ENCODE data around the gene SLC35F1.

The SLC35F1 gene

DNA sequence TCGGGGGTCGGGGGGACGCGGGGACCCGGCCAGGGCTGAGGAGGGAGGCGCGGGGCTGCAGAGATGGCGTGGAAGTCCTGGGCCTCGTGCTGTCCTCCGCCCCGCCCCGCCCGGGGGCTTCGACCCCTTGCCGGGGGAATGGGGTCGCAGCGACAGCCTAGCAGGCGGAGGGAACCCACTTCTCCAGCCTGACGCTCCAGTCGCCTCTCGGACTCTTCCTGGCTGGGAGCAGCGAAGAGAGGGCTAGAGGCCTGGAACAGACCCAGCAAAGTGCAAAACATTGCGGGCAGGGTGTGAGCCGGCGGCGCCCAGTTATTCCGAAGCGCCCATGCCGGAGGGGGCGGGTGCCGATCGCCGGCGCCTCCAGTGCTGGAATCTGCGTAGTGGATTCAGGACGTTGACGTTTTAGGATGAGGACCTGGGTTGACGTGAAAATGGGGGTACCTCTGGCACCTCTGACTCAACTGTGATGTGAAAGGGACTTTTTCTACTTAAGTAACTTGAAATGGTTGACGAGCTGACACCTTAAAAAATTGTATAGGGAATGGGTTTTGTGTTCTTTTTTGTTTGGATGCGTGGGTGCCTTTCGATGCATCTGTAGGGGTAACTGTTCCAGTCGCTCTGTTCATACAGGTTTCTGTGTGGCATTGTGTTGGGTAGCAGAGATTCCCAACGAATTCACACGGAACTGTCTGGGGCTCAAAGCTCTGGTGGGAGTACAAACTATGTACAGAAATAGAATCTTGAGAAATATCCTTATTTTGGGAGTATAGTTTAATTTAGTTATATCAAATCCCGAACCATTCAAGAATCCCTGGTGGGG, 1.4 kb downstream of the SLC35F1 start:
- 5 to 6% methylated on average over 45 of the region's 45 CpGs for WGBS, 2 experiments
- H3K4me1 ChIP-seq (ENCODE audit: control insufficient read depth, insufficient read depth, low read length): no peaks in the 10 kb centered on the region
- peak overlapping the region; percentile 86 for H3K4me3 ChIP-seq (ENCODE audit: insufficient read depth, low read depth, low read length)

DNA sequence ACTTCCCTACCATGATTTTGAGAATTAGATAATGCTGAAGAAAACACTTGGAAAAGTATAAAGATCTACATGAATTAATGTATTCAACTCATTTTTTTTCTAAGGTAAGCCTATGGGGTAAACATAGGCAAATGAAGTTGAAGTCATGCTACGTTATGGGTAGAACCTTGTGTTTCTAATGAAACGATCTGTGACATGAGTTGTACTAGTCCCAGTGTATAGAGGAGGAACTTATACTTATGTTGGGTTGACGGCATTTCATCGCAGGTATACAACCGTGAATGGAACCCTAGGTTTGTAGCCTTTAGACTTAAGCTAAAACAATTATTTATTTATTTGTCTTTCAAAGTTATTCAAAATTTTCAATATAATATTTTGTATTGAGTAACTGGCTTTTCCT, 2.6 kb downstream of the SLC35F1 start:
- H3K9me3 ChIP-seq (ENCODE audit: control insufficient read depth, low read length): no peaks in the 10 kb centered on the region
- no peak overlapping the region for H3K4me3 ChIP-seq (ENCODE audit: insufficient read depth, low read depth, low read length)
- no peaks in the 10 kb centered on the region for H3K27me3 ChIP-seq (ENCODE audit: control insufficient read depth, insufficient read depth, low read length, poor library complexity, severe bottlenecking)
- no peaks in the 10 kb centered on the region for H3K4me1 ChIP-seq (ENCODE audit: control insufficient read depth, insufficient read depth, low read length)
- no peaks in the 10 kb centered on the region for H3K36me3 ChIP-seq (ENCODE audit: control insufficient read depth, insufficient read depth, low read length)
- WGBS, 2 experiments: 94 to 95% methylated on average over 5 of the region's 5 CpGs
- H3K27ac ChIP-seq (ENCODE audit: insufficient read depth, low read depth, low read length, poor library complexity, severe bottlenecking): no peak overlapping the region

More for the DNA sequence above, 1.4 kb downstream of the SLC35F1 start:
- no peaks in the 10 kb centered on the region for H3K36me3 ChIP-seq (ENCODE audit: control insufficient read depth, insufficient read depth, low read length)
- H3K9me3 ChIP-seq (ENCODE audit: control insufficient read depth, low read length): no peaks in the 10 kb centered on the region
- no peaks in the 10 kb centered on the region for H3K27me3 ChIP-seq (ENCODE audit: control insufficient read depth, insufficient read depth, low read length, poor library complexity, severe bottlenecking)
- H3K27ac ChIP-seq (ENCODE audit: insufficient read depth, low read depth, low read length, poor library complexity, severe bottlenecking): no peak overlapping the region

DNA sequence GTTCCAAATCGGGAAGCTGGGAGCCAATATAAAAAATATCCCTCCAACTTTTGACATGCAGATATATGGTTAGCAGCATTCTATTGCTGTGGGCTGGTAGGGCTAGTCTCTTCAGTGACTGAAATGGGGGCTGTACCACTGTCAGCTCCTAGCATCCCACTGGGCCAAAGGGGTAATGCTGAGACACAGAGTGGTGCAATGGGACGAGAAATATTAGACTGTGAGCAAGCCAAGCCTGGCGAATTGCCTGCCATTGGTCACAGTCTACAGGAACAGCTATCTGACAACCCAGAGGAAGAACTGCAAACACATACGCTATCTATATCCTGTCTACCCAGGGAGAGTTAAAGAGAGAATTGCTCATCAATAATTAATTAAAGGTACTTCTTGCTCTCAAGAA, 3.5 kb downstream of the SLC35F1 start:
- Histone ChIP-seq H3K36me3 (ENCODE audit: control insufficient read depth, insufficient read depth, low read length) (no peaks in the 10 kb centered on the region), H3K9me3 (ENCODE audit: control insufficient read depth, low read length) (no peaks in the 10 kb centered on the region), H3K4me3 (ENCODE audit: insufficient read depth, low read depth, low read length) (no peak overlapping the region), H3K27me3 (ENCODE audit: control insufficient read depth, insufficient read depth, low read length, poor library complexity, severe bottlenecking) (no peaks in the 10 kb centered on the region), H3K27ac (ENCODE audit: insufficient read depth, low read depth, low read length, poor library complexity, severe bottlenecking) (no peak overlapping the region), H3K4me1 (ENCODE audit: control insufficient read depth, insufficient read depth, low read length) (no peaks in the 10 kb centered on the region)
- WGBS, 2 experiments: 88 to 100% methylated on average over 2 to 4 of the region's 4 CpGs

DNA sequence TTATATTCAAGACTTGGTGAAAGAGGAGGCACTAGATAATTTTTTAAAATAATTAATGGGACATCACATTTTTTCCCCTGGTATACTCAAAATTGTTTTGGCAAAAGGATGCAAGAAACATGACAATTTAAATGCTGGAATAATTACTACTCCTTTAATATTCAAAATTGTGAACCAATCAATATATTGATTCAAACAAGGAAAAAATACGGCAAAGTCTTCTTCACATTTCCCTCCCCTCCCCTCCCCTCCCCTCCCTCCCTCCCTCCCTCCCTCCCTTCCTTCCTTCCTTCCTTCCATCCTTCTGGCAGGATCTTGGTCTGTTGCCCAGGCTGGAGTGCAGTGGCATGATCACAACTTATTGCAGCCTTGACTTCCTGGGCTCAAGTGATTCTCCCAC, 4.1 kb downstream of the SLC35F1 start:
- 100% methylated on average over 1 of the region's 1 CpG; no CpG with 5 or more reads in 1 of the 2 experiments for WGBS, 2 experiments
- Histone ChIP-seq H3K4me3 (ENCODE audit: insufficient read depth, low read depth, low read length) (no peak overlapping the region), H3K27me3 (ENCODE audit: control insufficient read depth, insufficient read depth, low read length, poor library complexity, severe bottlenecking) (no peaks in the 10 kb centered on the region), H3K9me3 (ENCODE audit: control insufficient read depth, low read length) (no peaks in the 10 kb centered on the region), H3K36me3 (ENCODE audit: control insufficient read depth, insufficient read depth, low read length) (no peaks in the 10 kb centered on the region), H3K4me1 (ENCODE audit: control insufficient read depth, insufficient read depth, low read length) (no peaks in the 10 kb centered on the region), H3K27ac (ENCODE audit: insufficient read depth, low read depth, low read length, poor library complexity, severe bottlenecking) (no peak overlapping the region)

DNA sequence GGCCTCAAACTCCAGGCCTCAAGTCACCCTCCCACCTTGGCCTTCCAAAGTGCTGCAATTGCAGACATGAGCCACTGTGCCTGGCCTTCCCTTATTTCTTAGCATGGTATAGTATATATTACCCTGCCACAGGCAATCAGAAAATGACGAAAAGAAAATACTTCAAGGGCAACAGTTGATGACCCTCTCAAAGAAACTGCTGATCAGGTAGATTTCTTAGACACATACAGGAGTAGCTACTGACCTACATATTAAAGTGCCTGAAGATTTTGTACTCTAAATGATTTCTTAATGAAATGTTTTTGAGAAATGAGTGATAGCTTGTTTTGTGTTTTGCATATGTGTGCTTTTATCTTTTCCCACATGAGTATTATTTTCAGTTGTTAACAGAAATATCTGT, 4.6 kb downstream of the SLC35F1 start:
- Histone ChIP-seq H3K27me3 (ENCODE audit: control insufficient read depth, insufficient read depth, low read length, poor library complexity, severe bottlenecking) (no peaks in the 10 kb centered on the region), H3K4me3 (ENCODE audit: insufficient read depth, low read depth, low read length) (no peak overlapping the region), H3K4me1 (ENCODE audit: control insufficient read depth, insufficient read depth, low read length) (peaks cover 3% of the 10 kb centered on the region), H3K36me3 (ENCODE audit: control insufficient read depth, insufficient read depth, low read length) (no peaks in the 10 kb centered on the region), H3K27ac (ENCODE audit: insufficient read depth, low read depth, low read length, poor library complexity, severe bottlenecking) (no peak overlapping the region), H3K9me3 (ENCODE audit: control insufficient read depth, low read length) (no peaks in the 10 kb centered on the region)
- WGBS, 2 experiments: 94 to 100% methylated on average over 1 of the region's 1 CpG

DNA sequence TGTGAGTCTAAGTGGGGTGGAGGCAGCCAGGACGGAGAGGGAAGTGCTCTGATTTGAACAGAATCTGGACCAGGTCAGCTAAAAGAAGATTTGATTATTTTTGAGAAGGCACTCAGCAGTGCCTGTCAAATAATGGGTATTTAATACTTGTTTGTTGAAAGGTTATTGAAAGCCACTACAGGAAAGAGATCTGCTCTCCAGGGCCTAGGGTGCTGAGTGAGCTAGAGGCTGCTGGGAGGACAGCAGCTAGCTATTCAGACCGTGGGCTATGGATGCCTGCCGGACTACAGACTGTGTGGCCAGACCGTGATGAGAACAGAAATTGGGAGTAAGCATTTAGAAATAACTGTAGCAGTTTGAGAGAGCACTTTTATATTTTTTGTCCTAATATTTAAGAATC, 8.8 kb downstream of the SLC35F1 start:
- no peak overlapping the region for H3K27ac ChIP-seq (ENCODE audit: insufficient read depth, low read depth, low read length, poor library complexity, severe bottlenecking)
- H3K36me3 ChIP-seq (ENCODE audit: control insufficient read depth, insufficient read depth, low read length): no peaks in the 10 kb centered on the region
- WGBS, 2 experiments: 79 to 81% methylated on average over 4 of the region's 4 CpGs
- H3K4me3 ChIP-seq (ENCODE audit: insufficient read depth, low read depth, low read length): no peak overlapping the region
- no peaks in the 10 kb centered on the region for H3K27me3 ChIP-seq (ENCODE audit: control insufficient read depth, insufficient read depth, low read length, poor library complexity, severe bottlenecking)
- H3K9me3 ChIP-seq (ENCODE audit: control insufficient read depth, low read length): no peaks in the 10 kb centered on the region
- peaks cover 19% of the 10 kb centered on the region for H3K4me1 ChIP-seq (ENCODE audit: control insufficient read depth, insufficient read depth, low read length)

DNA sequence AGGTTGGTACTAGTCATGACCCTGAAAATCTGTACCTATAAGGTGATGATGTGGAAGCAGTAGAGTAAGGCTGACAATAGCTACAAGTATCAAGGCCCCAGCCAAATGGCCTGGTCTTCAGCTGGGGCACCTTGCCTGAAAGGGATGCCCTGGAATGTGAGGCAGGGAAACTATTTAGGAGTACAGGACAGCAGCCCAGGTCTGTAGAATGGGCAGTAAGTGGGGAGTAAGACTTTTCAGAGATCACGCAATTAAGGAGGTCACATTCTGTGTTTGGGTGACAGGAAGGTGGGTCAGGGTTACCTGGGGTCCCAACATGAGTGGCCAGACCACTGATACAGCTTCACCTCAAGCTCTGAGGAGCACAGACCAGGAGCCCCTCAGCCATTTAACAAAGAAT, 9.4 kb downstream of the SLC35F1 start:
- Histone ChIP-seq H3K27me3 (ENCODE audit: control insufficient read depth, insufficient read depth, low read length, poor library complexity, severe bottlenecking) (no peaks in the 10 kb centered on the region), H3K27ac (ENCODE audit: insufficient read depth, low read depth, low read length, poor library complexity, severe bottlenecking) (no peak overlapping the region), H3K4me1 (ENCODE audit: control insufficient read depth, insufficient read depth, low read length) (peaks cover 23% of the 10 kb centered on the region), H3K4me3 (ENCODE audit: insufficient read depth, low read depth, low read length) (no peak overlapping the region), H3K9me3 (ENCODE audit: control insufficient read depth, low read length) (no peaks in the 10 kb centered on the region), H3K36me3 (ENCODE audit: control insufficient read depth, insufficient read depth, low read length) (no peaks in the 10 kb centered on the region)
- WGBS, 2 experiments: 98 to 100% methylated on average over 1 of the region's 1 CpG

DNA sequence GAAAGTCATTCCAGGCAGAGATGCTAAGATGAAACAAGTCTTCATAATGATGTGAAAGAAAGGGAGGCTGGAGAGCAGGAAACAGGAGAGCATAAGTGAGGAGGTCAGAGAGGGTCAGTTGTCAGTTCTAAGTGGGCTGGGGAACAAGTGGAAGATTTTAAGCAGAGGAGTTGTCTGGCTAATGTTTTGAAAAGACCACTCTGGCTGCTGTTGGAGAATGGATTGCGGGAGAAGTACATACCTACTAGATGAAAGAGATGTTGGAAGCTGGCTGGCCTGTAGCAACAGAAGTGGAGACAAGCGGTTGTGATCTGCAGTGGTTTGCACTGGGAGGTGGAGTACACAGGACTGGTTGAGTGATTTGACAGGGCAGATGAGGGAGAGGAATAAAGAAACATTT, 10.1 kb downstream of the SLC35F1 start:
- 92 to 95% methylated on average over 2 of the region's 2 CpGs for WGBS, 2 experiments
- Histone ChIP-seq H3K4me3 (ENCODE audit: insufficient read depth, low read depth, low read length) (no peak overlapping the region), H3K27ac (ENCODE audit: insufficient read depth, low read depth, low read length, poor library complexity, severe bottlenecking) (no peak overlapping the region), H3K36me3 (ENCODE audit: control insufficient read depth, insufficient read depth, low read length) (no peaks in the 10 kb centered on the region), H3K27me3 (ENCODE audit: control insufficient read depth, insufficient read depth, low read length, poor library complexity, severe bottlenecking) (no peaks in the 10 kb centered on the region), H3K9me3 (ENCODE audit: control insufficient read depth, low read length) (no peaks in the 10 kb centered on the region), H3K4me1 (ENCODE audit: control insufficient read depth, insufficient read depth, low read length) (peaks cover 29% of the 10 kb centered on the region)

DNA sequence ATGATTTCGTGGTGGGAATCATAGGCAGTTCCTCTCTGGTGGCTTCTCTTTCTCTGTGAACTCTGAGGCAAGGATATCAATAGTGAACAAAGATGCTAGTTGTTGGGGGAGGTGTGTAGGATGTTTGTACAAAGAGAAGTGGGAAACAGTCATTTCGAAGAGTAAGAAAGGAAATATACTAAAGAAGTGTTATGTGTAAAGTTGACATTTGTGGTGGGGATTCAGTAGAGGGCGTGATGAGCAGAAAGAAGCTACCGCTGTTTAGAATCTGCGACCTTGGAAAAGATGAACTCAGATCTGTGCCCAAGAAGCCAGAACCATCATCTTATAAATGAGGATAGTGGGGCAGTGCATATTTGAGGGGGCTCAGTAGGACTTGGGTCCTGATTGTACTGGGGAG, 11.4 kb downstream of the SLC35F1 start:
- 82 to 86% methylated on average over 5 of the region's 5 CpGs for WGBS, 2 experiments
- no peak overlapping the region for H3K4me3 ChIP-seq (ENCODE audit: insufficient read depth, low read depth, low read length)
- no peaks in the 10 kb centered on the region for H3K36me3 ChIP-seq (ENCODE audit: control insufficient read depth, insufficient read depth, low read length)
- H3K4me1 ChIP-seq (ENCODE audit: control insufficient read depth, insufficient read depth, low read length): peaks cover 30% of the 10 kb centered on the region
- H3K9me3 ChIP-seq (ENCODE audit: control insufficient read depth, low read length): no peaks in the 10 kb centered on the region
- no peak overlapping the region for H3K27ac ChIP-seq (ENCODE audit: insufficient read depth, low read depth, low read length, poor library complexity, severe bottlenecking)
- H3K27me3 ChIP-seq (ENCODE audit: control insufficient read depth, insufficient read depth, low read length, poor library complexity, severe bottlenecking): no peaks in the 10 kb centered on the region

DNA sequence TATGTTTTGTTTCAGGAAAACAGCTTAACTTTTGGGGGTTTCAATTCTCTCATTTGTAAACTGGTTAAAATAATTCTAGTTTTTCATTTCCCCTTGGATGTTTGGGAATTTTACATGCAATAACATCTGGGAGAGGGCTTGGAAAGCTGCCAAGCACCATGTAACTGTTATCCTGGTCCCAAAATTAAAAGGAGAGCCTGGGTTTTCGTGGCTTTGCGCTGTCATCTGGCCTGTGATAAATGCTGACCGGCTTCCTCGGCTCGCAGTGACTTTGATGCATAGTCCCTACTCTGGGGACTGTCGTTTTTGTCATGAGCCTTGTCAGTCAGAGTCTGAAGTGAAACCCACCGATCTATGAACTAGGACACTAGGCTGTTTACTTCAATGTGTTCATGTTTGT, 12.2 kb downstream of the SLC35F1 start:
- peak overlapping the region; percentile 70 for H3K27ac ChIP-seq (ENCODE audit: insufficient read depth, low read depth, low read length, poor library complexity, severe bottlenecking)
- H3K4me3 ChIP-seq (ENCODE audit: insufficient read depth, low read depth, low read length): peak overlapping the region; percentile 45
- WGBS, 2 experiments: 17 to 18% methylated on average over 7 of the region's 7 CpGs

More for the DNA sequence above, 12.2 kb downstream of the SLC35F1 start:
- Histone ChIP-seq H3K27me3 (ENCODE audit: control insufficient read depth, insufficient read depth, low read length, poor library complexity, severe bottlenecking) (no peaks in the 10 kb centered on the region), H3K36me3 (ENCODE audit: control insufficient read depth, insufficient read depth, low read length) (no peaks in the 10 kb centered on the region), H3K4me1 (ENCODE audit: control insufficient read depth, insufficient read depth, low read length) (peaks cover 30% of the 10 kb centered on the region), H3K9me3 (ENCODE audit: control insufficient read depth, low read length) (no peaks in the 10 kb centered on the region)
